Heart right ventricle (tissue), 16 donors: ENCODE measurements around the gene SLC25A33. TPM values are rescaled to one million over a fixed set of nuclear protein-coding genes. Genes with fewer than 3 reads are reported as not detected.

ENCODE experiments used
- ATAC-seq, 8 donors: fragments of 200-7000 bp; cut with Tn5 transposase; one replicate each; pipeline ENCODE4 v1.9.1; 2020; ENCODE audit warnings: mild to moderate bottlenecking in 8 of 8, moderate library complexity in 8 of 8, moderate number of reproducible peaks in 1 of 8
- DNase-seq, 2 donors: peaks; one replicate each; pipeline ENCODE4 v3.0.0-alpha.2; 2020
- H3K27ac ChIP-seq, 10 donors: fragments of 200-600 bp; sonication (generic) in 2 of 10; one replicate each; pipeline versions ENCODE4 v1.5.0 to v1.8.0; 2020 to 2022; ENCODE audit warnings: mild to moderate bottlenecking in 3 of 10
- H3K27me3 ChIP-seq, 7 donors: fragments of 200-600 bp; one replicate each; pipeline ENCODE4 v1.8.0; 2021 to 2022; ENCODE audit warnings: mild to moderate bottlenecking in 2 of 7
- H3K36me3 ChIP-seq, 9 donors: fragments of 200-600 bp; sonication (generic) in 1 of 9; one replicate each; pipeline versions ENCODE4 v1.5.0 to v1.8.0; 2020 to 2022; ENCODE audit warnings: mild to moderate bottlenecking in 2 of 9
- H3K4me1 ChIP-seq, 9 donors: fragments of 200-600 bp; sonication (generic) in 1 of 9; one replicate each; pipeline versions ENCODE4 v1.5.0 to v1.8.0; 2020 to 2022; ENCODE audit warnings: mild to moderate bottlenecking in 4 of 9
- H3K4me3 ChIP-seq, 10 donors: fragments of 200-600 bp; sonication (generic) in 2 of 10; one replicate each; pipeline versions ENCODE4 v1.5.0 to v1.8.0; 2020 to 2022; ENCODE audit warnings: mild to moderate bottlenecking in 7 of 10, moderate library complexity in 2 of 10
- H3K9me3 ChIP-seq, 11 donors: fragments of 200-600 bp in 10 of 11; sonication (generic) in 2 of 11; one replicate each; pipeline versions ENCODE4 v1.5.0 to v1.8.0; 2013 to 2022; ENCODE audit warnings: mild to moderate bottlenecking in 2 of 11, control low read depth in 1 of 11, moderate library complexity in 1 of 11
- CTCF ChIP-seq, 9 donors: fragments of 200-600 bp; sonication (generic) in 2 of 9; IDR thresholded peaks; one replicate each; pipeline versions ENCODE4 v1.5.0 to v1.8.0; 2021 to 2022; ENCODE audit warnings: antibody characterized with exemption in 9 of 9, mild to moderate bottlenecking in 5 of 9, moderate library complexity in 1 of 9
- WGBS, 2 donors: extraction: QIAGEN DNeasy Blood & Tissue Kit; methylation state at CpG; one replicate each; pipeline ENCODE4 v1.1.7; 2013; ENCODE audit warnings: inconsistent platforms in 1 of 2; 5-methylcytosine and 5-hydroxymethylcytosine counted together
- intact Hi-C, 10 donors: fragments of 100-400 bp; cut with DNase I; formaldehyde crosslinking; loops; one replicate each; pipeline versions ENCODE4 v1.11.1 to v1.14.2; 2022
- polyA plus RNA-seq, 2 donors: library from polyadenylated mRNA; stranded (reverse); fragments of 200-250 nt; gene quantifications; one replicate each; pipeline ENCODE4 v1.2.3, GENCODE V29; 2013
- total RNA-seq, 10 donors: library from RNA; stranded (reverse); fragmentation: NEBNext Ultra II Directional in 3 of 10; extraction: Animal tissue kit (Norgen Biotek cat#: 25700) in 3 of 10; gene quantifications; one replicate each; pipeline versions ENCODE4 v1.2.1 to v1.2.4, GENCODE V29; 2021 to 2023
- donor health status: Arrhythmogenic right ventricular cardiomyopathy.
- donor health status: ischemic (EF 13 %, LVEDD 7.1; RV severe dilation, severe dysfunction).
- donor health status: healthy with polysubstance abuse.
- donor health status: DM: no; HTN: yes; CAD: no.
- donor health status: DM: no; HTN: no; CAD: no.
- donor health status: ischemic (EF 25% LVEDD 6.9; RV normal size, moderate dysfunction).
- donor health status: ischemic (EF 25% LVEDD 5.7; RV mildly dilated, moderate dysfunction).
- donor health status: healthy.
- donor health status: DM: yes; HTN: yes; CAD: no.
- donor health status: Ischemic cardiomyopathy.
- donor health status: ischemic (EF 35%, LVEDD 5.7; RV mildly dilated, moderate dysfunction).
- donor health status: nonischemic (EF 11% LVEDD 7.7; RV severe dilation, severe dysfunction).
- donor health status: DM: yes; HTN: yes; CAD: no.
- donor health status: PGD.
- donor health status: ischemic (EF 29% LVEDD 5.4; RV normal size, mild dysfunction).
- donor health status: nonischemic (EF 23%, LVEDD 6.1; RV moderate dilation, normal function).

SLC25A33 gene
- total and polyA plus RNA-seq, 12 donors, result 2.8 to 7.7 (median 5.4) TPM

- peaks cover 0 to 34% (median 14%) of the 10 kb centered on the region in 9 donors for H3K36me3 ChIP-seq
- no peaks in the 10 kb centered on the region for H3K27me3 ChIP-seq
- no peak for ATAC-seq
- 96 to 100% methylated on average over 1 of the region's 1 CpG for WGBS, 2 donors
- no peak for TF ChIP-seq CTCF (IDR thresholded peaks at IDR 0.05)
- intact Hi-C loops, result no loop called here
- H3K27ac ChIP-seq, result peak overlapping the region in 2 of 10 donors; percentile 6 to 22
- H3K4me1 ChIP-seq, result peaks cover 4 to 48% (median 21%) of the 10 kb centered on the region in 9 donors
- H3K9me3 ChIP-seq, result no peaks in the 10 kb centered on the region
- no peak overlapping the region for H3K4me3 ChIP-seq
- DNase-seq, result no peak
These were observed 12.7 kb downstream of the SLC25A33 start for GRCh38 chr1:9551984-9552383.

- Histone ChIP-seq H3K27me3 (no peaks in the 10 kb centered on the region), H3K36me3 (peaks cover 0 to 51% (median 14%) of the 10 kb centered on the region in 9 donors), H3K4me1 (peaks cover 2 to 44% (median 19%) of the 10 kb centered on the region in 9 donors), H3K27ac (no peak overlapping the region), H3K9me3 (no peaks in the 10 kb centered on the region), H3K4me3 (no peak overlapping the region)
- ATAC-seq (no peak), DNase-seq (no peak)
- no peak for TF ChIP-seq CTCF (IDR thresholded peaks at IDR 0.05)
- intact Hi-C loops, result no loop called here
- WGBS, 2 donors, result 91% methylated on average over 4 of the region's 4 CpGs
These were observed 14.5 kb downstream of the SLC25A33 start for GRCh38 chr1:9553736-9554144.

GRCh38 chr1:9555942-9556341 lies 16.7 kb downstream of the SLC25A33 start:
- intact Hi-C loops, result no loop called here
- peak overlapping the region in 4 of 10 donors; percentile 9 to 31 (median 15) for H3K4me3 ChIP-seq
- no peaks in the 10 kb centered on the region for H3K27me3 ChIP-seq
- DNase-seq (no peak), ATAC-seq (peak in 3 of 8 donors; percentile 23 to 42 (median 28))
- whole genome bisulfite sequencing, 2 donors, result 70 to 81% methylated on average over 4 of the region's 4 CpGs
- peaks cover 0 to 57% (median 29%) of the 10 kb centered on the region in 9 donors for H3K4me1 ChIP-seq
- no peak for TF ChIP-seq CTCF (IDR thresholded peaks at IDR 0.05)
- peaks cover 0 to 53% (median 14%) of the 10 kb centered on the region in 9 donors for H3K36me3 ChIP-seq
- peak overlapping the region; percentile 72 to 91 (median 80) for H3K27ac ChIP-seq
- H3K9me3 ChIP-seq, result no peaks in the 10 kb centered on the region

GRCh38 chr1:9557624-9558023 lies 18.4 kb downstream of the SLC25A33 start:
- Histone ChIP-seq H3K27ac (peak overlapping the region in 6 of 10 donors; percentile 46 to 69 (median 56)), H3K27me3 (no peaks in the 10 kb centered on the region), H3K9me3 (no peaks in the 10 kb centered on the region), H3K4me1 (peaks cover 4 to 68% (median 41%) of the 10 kb centered on the region in 9 donors), H3K36me3 (peaks cover 0 to 53% (median 14%) of the 10 kb centered on the region in 9 donors), H3K4me3 (no peak overlapping the region)
- TF ChIP-seq CTCF (IDR thresholded peaks at IDR 0.05), result no peak
- intact Hi-C loops, result no loop called here
- ATAC-seq (no peak), DNase-seq (no peak)
- WGBS, 2 donors, result 88 to 93% methylated on average over 5 of the region's 5 CpGs
